DLD1 (cell line): ENCODE measurements around the gene GRK1.

Experiments used
- in situ Hi-C: cut with HindIII; loops from 2 replicates; pipeline ENCODE4 v1.10.0; 2017; ENCODE audit warnings: low sequenced_read_pairs

GRK1 gene

GRCh38 chr13:113756441-113757097, 89.5 kb downstream of the GRK1 start:
- in situ Hi-C loops, result no loop called here

GRCh38 chr13:113758651-113759524, 91.9 kb downstream of the GRK1 start, which contains the start of gene TMEM255B:
Gene TMEM255B (plus strand): TSS chr13:113759226. CDS start chr13:113759270, 44 bp downstream.
- in situ Hi-C loops, result no loop called here

- in situ Hi-C loops, result no loop called here
These were observed 92.6 kb downstream of the GRK1 start for GRCh38 chr13:113759525-113760137.

- in situ Hi-C loops, result no loop called here
These were observed 94.1 kb downstream of the GRK1 start for GRCh38 chr13:113761136-113761535.

GRCh38 chr13:113762075-113762474, 95.1 kb downstream of the GRK1 start:
- in situ Hi-C loops, result no loop called here

- in situ Hi-C loops, result no loop called here
These were observed 95.5 kb downstream of the GRK1 start for GRCh38 chr13:113762538-113762937.

GRCh38 chr13:113763254-113763653, 96.2 kb downstream of the GRK1 start:
- in situ Hi-C loops, result no loop called here

- in situ Hi-C loops, result no loop called here
These were observed 97.2 kb downstream of the GRK1 start for GRCh38 chr13:113763961-113764792.

GRCh38 chr13:113764793-113765563, 98.0 kb downstream of the GRK1 start:
- in situ Hi-C loops, result no loop called here

- in situ Hi-C loops, result no loop called here
These were observed 98.5 kb downstream of the GRK1 start for GRCh38 chr13:113765564-113765910.

- in situ Hi-C loops, result no loop called here
These were observed 99.2 kb downstream of the GRK1 start for GRCh38 chr13:113766035-113766800.

- in situ Hi-C loops, result no loop called here
These were observed 100.3 kb downstream of the GRK1 start for GRCh38 chr13:113767366-113767765.

GRCh38 chr13:113768018-113768905, 101.2 kb downstream of the GRK1 start:
- in situ Hi-C loops, result no loop called here

- in situ Hi-C loops, result no loop called here
These were observed 102.1 kb downstream of the GRK1 start for GRCh38 chr13:113769106-113769505.

GRCh38 chr13:113769881-113770280, 102.9 kb downstream of the GRK1 start:
- in situ Hi-C loops, result no loop called here

- in situ Hi-C loops, result no loop called here
These were observed 103.4 kb downstream of the GRK1 start for GRCh38 chr13:113770441-113770840.

- in situ Hi-C loops, result no loop called here
These were observed 103.9 kb downstream of the GRK1 start for GRCh38 chr13:113770937-113771336.

GRCh38 chr13:113771709-113772331, 104.8 kb downstream of the GRK1 start:
- in situ Hi-C loops, result no loop called here
